Midbrain (tissue), 1 donor: ENCODE measurements around the gene LITAFD.
"Not testable (repeated sequence)": the region's sequence is repeated elsewhere in the genome, so short reads cannot be mapped to it uniquely, and the experiment has no call there.

Experiments
- DNase-seq: peaks from one replicate; lab custom pipeline; 2025; lab: John Stamatoyannopoulos, UW

Gene LITAFD

DNA sequence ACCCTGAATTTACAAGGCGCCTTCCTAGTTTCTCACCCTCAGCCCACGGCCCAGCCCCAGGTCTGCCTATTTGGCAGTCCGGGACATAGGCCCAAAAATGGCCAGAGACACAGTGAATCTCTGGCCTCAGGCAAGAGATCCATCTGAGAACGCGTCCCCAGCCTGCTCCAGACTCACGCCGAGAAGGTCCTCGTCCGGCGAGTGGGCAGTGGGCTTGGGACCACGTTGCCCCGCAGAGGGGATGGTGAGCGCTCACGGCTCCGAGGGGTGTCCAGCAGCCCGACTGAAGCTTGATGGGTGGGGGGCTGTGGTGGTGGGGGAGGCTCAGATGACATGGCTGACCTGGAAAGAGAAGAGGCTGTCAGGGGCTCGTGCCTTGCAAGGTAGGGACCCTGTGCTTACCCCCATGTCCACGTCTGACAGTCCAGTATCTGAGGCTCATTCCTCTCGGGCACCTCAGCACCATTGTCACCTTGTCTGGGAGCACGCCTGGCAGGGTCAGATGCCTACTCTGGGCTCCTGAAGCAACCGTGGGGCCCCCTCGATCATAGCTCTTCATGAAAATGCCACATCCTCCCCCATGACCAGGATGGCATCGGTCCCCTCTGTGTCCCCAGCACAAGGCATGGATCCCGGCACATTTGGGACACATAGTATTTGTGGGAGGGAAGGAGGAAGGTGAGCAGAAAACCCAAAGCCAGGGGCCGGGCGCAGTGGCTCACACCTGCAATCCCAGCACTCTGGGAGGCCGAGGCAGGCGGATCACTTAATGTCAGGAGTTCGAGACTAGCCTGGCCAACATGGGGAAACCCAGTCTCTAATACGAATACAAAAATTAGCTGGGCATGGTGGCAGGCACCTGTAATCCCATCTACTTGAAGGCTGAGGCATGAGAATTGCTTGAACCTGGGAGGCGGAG is 22.9 kb upstream of the LITAFD start:
- no peak for DNase-seq

DNA sequence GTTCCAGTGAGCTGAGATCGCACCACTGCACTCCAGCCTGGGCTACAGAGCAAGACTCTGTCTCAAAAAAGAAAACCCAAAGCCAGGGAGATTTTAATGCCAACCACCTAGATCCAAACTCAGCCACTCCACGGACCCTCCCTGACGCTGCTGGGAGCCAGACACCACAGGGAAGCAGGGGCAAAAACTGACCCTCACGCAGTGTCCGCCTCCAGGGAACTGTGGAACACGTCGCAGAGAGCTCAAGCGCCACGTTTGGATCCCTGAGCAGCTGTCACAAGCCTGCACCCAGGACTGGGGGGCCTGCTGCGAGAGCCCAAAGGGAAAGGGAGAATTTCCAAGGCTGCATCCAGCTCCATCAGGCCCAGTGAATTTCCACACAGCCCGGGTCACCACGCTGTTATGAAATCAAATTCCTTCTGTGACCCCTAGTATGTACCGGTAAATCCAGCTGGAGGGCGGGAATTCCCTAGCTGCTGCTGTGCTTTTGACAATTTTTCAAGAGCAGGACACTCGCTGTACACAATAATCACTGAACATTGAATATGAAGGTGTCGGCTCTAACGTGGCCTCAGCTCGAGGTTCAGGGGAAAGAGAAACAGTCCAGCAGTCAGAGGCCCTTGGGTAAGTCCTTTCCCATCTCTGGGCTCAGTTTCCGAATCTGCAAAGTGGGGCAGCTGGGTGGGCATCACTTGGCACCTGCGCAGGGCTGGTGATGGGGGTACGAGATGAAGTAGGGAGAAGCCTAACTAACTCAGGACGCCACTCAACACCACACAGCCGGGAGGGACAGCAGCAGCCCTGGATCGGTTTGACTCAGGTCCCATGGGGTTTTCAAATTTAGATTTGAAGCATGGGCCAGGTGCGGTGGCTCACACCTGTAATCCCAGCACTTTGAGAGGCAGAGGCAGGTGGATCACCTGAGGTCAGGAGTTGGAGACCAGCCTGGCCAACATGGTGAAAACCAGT is 22.0 kb upstream of the LITAFD start:
- no peak for DNase-seq

DNA sequence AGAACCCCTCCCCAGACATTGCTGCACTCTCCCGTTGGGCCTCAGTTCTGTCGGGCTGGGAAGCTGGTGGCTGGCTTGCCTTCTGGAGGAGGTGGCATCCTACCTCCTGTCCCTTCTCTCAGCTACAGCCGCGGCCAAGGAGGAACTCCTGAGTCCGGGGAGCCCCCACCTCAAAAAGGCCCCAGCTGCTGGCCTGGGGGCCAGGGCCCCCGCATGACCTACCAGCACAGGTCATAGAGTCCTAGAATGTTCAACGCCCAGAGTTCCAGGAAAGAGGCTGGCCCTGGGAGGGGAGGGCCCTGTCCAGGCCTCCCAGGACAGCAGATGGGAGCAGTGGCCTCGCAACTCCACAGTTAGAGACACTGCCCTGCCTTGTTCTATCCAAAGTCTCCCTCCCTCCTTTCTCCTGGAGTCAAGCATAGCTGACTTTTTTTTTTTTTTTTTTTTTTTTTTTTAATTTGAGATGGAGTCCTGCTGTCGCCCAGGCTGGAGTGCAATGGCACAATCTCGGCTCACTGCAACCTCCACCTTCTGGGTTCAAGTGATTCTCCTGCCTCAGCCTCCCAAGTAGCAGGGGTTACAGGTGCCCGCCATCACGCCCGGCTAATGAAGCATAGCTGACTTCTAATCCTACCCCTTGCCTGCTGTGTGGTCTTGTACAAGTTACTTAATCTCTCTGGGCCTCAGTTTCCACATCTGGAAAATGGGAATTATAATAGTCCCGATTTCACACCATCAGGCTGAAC is 20.4 kb upstream of the LITAFD start:
- DNase-seq: no peak

DNA sequence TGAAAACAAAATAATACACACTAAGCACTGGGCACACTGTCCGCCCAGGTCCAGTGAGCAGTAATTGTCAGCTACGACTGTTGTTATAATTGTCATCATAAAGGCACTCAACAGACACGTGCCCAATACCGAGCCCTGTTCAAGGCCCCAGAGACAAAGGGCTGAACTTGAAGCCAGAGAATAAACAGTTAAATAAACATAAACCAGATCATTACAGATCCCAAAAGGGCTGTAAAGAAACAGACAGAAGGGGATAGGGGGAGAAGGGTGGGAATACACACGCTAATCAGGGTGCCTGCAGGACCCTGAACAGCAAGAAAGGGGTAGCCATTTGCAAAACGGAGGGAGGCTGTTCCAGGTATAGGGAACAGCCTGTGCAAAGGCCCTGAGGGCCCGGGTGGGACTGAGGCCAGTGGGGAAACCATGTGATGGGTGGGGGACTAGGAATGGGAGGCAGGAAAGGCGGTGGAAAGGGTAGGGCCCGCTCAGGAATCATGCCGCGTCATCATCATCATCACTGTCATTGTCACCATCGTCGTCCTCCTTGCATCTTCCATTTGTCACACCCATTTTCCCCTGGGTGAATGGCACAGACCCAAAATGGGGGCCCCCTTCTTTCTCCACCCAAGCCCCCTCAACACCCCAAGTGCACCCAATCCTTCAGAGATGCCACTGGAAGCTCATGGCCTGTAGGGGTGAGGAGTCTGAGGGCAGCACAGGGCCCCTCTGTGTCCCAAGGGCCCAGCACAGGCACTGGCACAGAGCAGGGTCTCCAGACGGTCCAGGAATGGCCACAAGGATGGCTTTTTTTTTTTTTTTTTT is 19.6 kb upstream of the LITAFD start:
- DNase-seq: no peak

DNA sequence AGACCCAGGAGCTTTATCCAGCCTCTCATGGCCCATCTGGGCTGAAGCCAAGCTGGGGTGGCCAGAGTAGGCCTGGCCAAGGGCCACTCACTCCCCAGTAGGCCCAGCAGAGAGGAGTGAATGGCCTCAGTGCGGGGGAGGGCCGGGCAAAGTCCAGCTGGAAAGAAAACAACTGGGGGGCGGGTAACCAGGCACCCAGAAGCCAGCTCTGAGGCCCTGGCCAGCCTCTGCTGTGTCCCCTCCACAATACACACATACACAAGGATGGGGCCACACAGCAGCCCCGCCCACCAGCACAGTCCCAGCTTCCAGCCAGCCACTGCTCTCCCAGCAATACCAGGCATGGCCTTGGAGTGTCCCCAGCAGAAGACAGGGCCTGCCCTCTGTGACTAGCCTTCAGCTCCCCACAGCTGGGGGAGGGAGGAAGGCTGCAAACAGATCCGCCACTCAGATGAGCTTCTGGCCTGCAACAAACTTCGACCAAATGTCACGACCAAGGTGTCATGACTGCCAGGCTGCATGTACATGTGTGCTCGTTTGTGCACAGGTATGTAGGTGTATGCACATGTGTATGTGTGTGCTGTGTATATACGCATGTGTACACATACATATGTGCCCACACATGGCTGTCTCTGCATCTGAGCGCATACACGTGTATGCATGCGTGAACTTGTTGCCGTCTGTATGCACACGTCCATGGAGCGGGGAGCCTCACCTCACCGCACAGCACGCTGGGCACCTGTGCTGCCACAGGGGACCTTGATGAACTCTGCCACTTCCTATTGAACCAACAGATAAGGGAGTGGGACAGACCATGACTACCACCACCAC is 18.3 kb upstream of the LITAFD start:
- peak; percentile 91 for DNase-seq

DNA sequence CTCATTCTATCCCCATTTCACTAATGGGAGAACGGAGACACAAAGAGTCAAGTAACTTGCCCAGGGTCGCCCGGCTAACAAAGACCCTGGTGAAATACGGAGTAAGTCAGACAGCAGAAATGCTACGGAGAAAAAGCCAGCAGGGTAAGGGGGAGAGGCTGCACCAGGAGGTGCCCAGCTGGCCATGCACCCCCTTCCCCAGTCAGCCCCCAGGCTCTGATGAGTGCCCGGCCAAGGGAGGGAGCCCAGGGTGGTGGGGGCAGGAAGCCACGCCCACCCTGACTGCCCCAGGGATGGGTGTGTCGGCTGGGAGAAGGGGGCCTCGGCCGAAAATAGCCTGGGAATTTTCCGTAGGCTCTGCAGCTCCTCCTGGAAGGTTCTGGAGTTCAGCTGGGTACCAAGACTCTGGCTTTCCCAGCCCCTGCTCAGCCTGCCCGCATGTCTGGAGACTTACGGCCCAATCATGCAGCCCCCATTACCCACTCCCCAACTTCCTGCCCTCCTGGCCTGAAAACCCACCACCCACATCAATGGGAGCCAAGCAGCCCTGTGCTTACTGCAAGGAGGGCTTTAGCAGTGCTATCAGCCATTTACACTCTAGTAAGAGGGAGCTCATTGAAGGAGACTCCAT is 17.6 kb upstream of the LITAFD start:
- DNase-seq: no peak

DNA sequence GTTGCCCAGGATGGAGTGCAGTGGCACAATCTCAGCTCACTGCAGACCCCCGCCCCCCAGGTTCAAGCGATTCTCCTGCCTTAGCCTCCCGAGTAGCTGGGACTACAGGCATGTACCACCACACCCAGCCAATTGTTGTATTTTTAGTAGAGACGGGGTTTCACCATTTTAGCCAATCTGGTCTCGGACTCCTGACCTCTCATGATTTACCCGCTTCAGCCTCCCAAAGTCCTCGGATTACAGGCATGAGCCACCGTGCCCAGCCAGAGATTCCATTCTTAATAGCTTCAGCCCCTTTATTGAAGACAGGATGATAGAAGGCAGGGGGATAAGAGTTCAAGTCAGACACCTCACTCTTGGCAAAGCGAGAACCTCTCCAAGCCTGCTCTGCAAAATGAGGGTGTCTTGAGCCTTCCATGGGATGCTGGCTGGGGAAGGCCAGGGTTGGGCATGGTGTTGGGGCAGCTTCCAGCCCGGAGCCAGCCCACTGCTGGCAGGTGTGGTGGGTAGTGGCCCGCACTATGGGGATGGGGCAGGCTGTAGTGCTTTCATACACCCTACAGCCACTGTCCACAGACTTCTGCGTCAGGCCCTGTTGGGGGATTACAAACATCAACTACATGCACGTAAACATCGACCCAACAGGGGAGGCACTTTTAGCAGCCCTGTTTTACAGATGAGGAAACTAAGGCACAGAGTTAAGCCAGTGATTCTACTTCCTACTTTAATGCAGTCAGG is 16.8 kb upstream of the LITAFD start:
- DNase-seq: no peak

DNA sequence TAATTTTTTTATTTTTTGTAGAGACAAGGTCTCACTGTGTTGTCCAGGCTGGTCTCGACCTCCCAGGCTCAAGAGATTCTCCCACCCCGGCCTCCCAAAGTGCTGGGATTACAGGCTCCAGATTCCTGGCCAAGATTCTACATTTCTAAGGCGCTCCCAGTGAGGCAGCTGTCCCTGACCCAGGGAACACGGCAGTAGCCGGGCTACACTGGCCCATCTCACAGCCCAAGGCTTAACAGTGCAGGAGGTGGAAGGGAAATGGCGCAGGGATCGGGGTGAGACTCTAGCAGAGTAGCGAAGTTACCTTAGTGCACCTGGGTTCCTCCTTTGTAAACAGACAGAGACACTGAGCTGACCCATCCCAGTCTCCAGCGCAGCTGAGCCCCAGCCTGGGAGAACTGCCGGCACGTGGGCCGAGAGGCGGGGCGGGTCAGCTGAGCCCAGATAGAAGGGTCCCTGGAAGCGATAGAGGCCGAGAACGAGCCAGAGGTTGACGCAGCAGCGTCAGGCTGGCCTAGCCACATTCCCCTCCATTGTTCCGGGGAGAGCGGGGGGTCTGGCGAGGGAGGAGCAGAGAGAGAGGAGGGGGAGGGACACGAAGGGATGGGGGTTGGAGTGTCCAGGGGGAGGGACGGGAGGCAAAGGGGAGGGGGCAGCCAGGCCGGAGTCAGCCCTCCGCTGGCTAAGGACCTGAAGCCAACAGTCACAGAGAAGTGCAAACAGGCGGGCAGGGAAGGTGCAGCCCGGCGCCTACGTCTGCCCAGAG is 15.8 kb upstream of the LITAFD start:
- DNase-seq: peak; percentile 62

DNA sequence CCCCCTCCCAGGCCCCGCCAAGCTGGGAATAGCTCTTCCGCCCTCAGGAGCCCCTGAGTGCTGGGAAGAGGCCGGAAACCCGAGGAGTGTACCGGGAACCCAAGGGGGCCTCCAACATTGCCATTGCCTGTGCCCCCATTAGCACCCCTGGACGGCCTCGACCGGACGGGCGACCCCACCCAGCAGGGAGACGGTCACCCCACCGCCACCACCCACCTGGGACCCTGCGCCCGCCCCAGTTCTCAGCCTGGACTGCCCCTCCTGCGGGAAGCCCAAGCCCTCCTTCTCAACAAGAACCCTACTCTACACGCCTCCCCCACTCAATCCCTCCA is 15.3 kb upstream of the LITAFD start:
- no peak for DNase-seq

DNA sequence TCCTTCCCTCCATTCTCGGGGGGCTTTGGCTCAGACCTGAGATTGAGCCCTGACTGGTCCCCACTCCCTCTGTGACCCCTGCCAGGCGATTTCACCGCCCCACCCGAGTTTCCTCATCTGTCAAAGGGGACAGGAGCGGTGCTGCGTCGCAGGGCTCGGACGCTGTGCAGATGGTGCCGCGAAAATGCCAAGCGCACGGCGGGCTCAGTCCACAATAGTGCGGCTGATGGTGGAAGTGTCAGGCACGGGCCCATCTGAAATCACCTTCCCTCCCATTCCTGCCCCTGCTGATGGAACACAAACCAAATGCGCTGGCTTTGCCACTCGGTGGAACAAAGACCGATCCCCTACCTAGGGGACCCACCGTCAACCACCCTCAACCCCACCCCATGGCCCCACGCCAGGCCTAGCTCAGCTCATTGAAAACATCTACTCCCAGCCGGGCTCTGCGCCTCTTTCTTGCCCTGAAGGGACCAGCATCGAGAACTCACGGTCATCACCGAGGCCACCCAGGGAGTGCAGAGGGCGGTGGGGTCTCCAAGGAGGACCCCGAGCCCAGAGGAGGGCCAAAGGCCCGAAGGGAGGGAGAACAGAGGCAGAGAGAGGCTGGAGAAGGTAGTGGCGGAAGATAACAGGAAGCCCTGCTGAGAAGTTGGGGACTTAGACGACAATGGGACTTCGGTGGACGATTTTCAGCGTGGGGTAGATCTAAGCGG is 14.8 kb upstream of the LITAFD start:
- DNase-seq: peak; percentile 51

DNA sequence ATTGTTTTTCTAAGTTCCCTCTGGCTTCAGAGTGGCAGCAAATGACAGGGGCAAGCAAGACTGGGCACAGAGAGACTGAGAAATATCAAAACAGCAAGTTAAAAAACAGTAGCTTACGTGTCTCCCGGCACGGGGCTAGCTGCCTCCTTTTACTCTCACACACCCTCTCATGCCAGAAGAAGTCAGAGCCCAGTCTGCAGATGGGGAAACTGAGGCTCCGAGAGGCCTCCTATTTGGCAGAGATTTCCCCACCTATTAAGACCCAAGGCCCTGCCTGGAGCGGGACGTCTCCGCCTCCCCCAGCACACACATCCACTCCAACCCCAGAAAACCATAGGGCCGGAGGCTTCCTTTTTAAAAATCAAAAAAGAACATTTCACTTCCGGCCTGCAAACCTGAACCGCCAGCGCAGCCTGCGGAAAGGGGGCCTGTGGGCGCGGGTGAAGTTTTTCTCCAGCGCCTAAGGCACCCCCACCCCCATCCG is 14.2 kb upstream of the LITAFD start:
- DNase-seq: no peak

DNA sequence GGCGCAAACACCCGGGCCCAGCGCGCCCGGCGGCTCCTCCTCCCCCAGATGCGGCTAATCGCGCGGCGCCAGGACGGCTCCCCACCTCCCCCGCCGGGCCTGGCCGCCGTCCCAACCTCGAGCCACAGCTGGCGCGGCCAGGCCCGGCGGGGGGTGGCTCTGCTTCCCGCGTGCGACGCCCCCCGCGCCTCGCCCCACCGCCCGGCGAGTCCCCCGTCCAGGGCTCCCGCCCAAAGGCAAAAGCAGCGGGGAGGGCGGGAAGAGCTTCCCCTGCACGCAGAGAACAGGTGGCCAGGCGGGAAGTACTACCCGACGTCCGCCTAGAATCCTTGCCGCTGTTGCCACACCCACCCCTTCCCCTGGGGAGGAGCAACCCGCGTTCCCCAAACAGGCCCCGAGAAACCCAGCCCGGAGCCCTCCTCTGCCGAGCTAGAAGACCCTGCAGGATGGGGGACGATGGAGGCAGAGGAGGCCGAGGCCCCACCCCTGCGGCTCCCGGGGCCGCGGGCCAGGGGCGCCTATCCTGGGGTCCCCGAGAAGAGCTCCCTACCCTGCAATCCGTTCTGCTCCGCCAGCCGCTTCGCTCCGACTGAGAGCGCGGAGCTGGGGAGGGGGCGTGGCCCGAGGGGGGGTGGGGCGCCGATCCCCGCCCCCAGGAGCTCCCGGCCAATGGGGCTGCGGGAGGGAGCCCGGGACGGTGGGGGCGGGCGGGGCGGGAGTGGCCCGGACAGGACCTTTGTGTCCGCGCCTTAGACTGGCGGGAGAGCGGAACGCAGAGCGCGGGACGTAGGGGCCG is 13.5 kb upstream of the LITAFD start, which contains the start of gene CARHSP1:
Gene CARHSP1 (minus strand): TSS at position 591 of the 796 bp plus-strand sequence. CDS start 9,678 bp downstream, outside the sequence.
- DNase-seq: peak; percentile 92

DNA sequence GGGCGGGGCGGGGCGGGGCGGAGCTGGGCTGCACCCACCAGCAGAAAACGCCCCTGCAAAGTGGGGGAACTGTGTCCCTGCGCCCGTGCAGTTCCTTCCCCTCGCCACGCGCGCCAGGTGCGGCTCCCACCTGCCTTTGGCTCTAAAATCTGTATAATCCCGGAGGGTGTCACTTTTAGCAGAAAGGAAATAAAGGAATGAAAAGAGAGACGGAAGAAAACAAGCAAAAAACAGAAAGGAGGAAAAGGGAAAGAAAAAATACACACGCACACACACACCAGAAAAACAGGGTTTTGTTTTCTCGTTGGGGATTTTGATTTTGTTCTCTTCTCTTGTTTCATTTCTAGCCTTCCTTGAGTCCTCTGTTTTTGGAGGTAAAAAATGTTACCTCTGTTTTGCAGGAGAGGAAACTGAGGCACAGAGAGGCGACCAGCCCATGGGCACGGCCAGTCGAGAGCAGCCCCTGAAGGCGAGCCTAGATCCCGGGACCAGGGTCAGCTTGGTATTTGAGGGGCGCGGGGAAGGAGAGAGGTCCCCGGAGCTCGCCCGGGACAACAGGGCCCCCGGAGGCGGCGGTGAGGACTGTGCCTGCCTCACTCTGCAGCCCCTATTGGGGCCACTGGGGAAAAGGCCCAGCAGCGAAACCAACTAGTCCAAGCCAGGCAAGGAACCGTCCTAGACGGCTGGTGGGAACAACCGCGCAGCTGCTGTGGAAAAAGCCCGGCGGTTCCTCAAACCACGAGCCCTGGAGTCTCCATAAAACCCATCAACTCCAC is 12.8 kb upstream of the LITAFD start:
- DNase-seq: no peak

DNA sequence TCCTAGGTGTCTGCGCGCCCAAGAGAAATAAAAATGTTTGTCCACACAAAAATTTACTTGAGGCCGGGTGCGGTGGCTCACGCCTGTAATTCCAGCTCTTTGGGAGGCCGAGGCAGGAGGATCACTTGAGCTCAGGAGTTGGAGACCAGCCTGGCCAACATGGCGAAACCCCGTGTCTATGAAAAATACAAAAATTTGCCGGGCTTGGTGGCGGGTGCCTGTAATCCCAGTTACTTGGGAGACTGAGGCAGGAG is 12.2 kb upstream of the LITAFD start:
- DNase-seq: not testable (repeated sequence)

DNA sequence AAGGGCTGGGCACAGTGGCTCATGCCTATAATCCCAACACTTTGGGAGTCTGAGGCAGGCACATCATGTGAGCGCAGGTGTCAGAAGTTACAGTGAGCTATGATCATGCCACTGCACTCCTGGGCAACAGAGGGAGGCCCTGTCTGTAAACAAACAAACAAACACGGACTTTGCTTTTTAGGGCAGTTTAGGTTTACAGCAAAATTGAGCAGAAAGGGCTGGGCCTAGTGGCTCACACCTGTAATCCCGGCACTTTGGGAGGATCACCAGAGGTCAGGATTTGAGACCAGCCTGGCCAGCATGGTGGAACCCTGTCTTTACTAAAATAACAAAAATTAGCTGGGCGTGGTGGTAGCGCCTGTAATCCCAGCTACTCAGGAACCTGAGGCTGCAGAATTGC is 10.1 kb upstream of the LITAFD start:
- DNase-seq: no peak
